NT2/D1 (cell line): Measurements from ENCODE around the gene OLFML2B.

Experiments
- SUZ12 ChIP-seq: IDR thresholded peaks from 2 replicates; pipeline ENCODE4 v1.6.1; 2011; ENCODE audit not compliant: insufficient read length, insufficient read depth; ENCODE audit errors: extremely low read depth
- YY1 ChIP-seq: IDR thresholded peaks from 2 replicates; pipeline ENCODE4 v1.6.1; 2011; ENCODE audit not compliant: insufficient read length, insufficient read depth
- ZNF274 ChIP-seq: IDR thresholded peaks from 2 replicates; pipeline ENCODE4 v1.6.1; 2011; ENCODE audit warnings: mild to moderate bottlenecking, low read depth, low read length

DNA sequence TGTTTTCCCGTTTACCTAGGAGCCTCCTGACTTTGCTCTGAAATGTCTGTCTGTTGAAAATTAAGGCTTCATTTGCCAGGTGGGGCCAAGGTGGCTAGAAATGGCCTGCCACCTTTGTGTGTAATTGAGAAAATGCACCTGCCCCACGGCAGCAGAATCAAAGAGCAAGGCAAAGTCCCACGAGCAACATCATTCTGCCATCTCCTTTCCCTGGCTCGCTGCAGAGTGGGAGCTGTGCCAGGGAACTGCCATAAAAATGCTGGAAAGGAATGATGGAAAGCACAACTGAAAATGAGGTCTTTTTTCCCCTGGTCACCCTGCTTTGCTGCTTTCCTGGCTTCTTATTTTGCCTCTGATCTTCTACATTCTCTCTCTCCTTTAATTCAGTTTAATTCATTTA, 5.5 kb upstream of the OLFML2B start:
- TF ChIP-seq YY1 = no peak
- TF ChIP-seq ZNF274 = no peak
- TF ChIP-seq SUZ12 = no peak
